Measurements from ENCODE around the gene C17orf114.

Gene C17orf114

GRCh38 chr17:4822835-4823234, 20.7 kb upstream of the C17orf114 start:
- no peak for DNase-seq

- no peak for DNase-seq
These were observed 16.1 kb upstream of the C17orf114 start for GRCh38 chr17:4818276-4818675.

GRCh38 chr17:4816826-4817225, 14.7 kb upstream of the C17orf114 start:
- DNase-seq = no peak

GRCh38 chr17:4815043-4815675, 13.0 kb upstream of the C17orf114 start:
- no peak for DNase-seq

- no peak for DNase-seq
These were observed 10.6 kb upstream of the C17orf114 start for GRCh38 chr17:4812690-4813089.

- DNase-seq = no peak
These were observed 9.3 kb upstream of the C17orf114 start for GRCh38 chr17:4811471-4811870.

- DNase-seq = no peak
These were observed 8.7 kb upstream of the C17orf114 start for GRCh38 chr17:4810696-4811290.

- DNase-seq = no peak
These were observed 6.2 kb upstream of the C17orf114 start for GRCh38 chr17:4808378-4808767.

DNA sequence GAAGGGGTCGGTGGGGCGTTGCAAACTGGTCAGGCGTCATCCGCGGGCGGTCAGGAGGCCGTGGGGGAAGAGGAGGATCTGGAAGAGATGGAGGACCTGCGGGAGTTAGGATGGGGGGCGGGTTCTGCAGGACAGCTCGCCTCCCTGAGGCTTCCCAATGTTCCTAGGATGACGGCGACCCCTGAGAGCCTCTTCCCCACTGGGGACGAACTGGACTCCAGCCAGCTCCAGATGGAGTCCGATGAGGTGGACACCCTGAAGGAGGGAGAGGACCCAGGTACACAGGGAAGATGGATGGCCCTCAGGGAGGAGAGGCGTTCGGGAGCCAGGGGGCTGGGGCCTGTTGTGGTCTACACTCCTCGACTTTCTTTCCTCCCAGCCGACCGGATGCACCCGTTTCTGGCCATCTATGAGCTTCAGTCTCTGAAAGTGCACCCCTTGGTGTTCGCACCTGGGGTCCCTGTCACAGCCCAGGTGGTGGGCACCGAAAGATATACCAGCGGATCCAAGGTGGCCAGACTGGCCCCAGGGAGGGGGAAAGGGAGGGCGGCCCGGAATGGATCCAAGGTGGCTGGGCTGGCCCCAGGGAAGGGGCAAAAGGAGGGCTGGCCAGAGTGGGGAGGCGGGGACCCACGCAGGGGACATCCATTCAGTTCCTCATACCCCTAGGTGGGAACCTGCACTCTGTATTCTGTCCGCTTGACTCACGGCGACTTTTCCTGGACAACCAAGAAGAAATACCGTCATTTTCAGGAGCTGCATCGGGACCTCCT, 5.7 kb upstream of the C17orf114 start:
- no peak for DNase-seq

GRCh38 chr17:4806777-4807604, 4.9 kb upstream of the C17orf114 start, which contains the start of gene PLD2:
Gene PLD2, plus strand, starts transcription at chr17:4807152. Its CDS starts 621 bp downstream, at chr17:4807773.
- DNase-seq = peak; percentile 87 to 88

DNA sequence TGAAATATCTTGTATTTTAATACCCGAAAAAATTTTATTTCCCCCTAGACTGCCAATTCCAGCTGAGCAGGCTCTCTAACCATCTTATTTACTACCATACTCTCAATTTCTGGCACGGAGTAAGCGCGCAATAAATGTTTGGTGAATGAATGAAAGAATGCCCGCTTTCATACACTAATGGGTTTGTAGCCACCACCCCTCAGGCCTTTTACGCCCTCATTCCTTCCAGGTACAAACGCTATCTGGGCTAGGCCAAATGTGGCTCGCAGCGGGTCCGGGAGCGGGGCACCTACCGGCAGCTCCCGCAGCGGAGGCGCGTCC, 4.3 kb upstream of the C17orf114 start:
- no peak for DNase-seq

- DNase-seq = no peak
These were observed 1.5 kb downstream of the C17orf114 start for GRCh38 chr17:4800462-4801196.

- no peak for DNase-seq
These were observed 5.6 kb downstream of the C17orf114 start for GRCh38 chr17:4796552-4796920.

GRCh38 chr17:4795168-4795567, 7.0 kb downstream of the C17orf114 start:
- DNase-seq = no peak

GRCh38 chr17:4790705-4791088, 11.4 kb downstream of the C17orf114 start:
- DNase-seq = no peak

- DNase-seq = peak; percentile 83 to 84
These were observed 12.0 kb downstream of the C17orf114 start for GRCh38 chr17:4789951-4790704.

DNA sequence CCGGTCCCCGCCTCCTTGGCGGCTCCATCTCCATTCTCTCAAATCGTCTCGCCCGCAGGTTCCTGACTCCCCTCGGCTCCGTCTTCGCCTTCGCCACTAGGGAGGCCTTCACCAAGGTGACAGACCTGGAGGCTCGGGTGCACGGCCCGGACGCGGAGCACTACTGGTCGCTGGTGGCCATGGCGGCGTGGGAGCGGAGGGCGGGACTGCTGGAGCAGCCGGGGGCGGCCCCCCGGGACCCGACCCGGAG, 12.5 kb downstream of the C17orf114 start:
- no peak for DNase-seq

GRCh38 chr17:4788807-4789700, 13.1 kb downstream of the C17orf114 start, which contains the start of gene GLTPD2:
Gene GLTPD2, plus strand, starts transcription at chr17:4788964. Its CDS starts 48 bp downstream, at chr17:4789012.
- no peak for DNase-seq

DNA sequence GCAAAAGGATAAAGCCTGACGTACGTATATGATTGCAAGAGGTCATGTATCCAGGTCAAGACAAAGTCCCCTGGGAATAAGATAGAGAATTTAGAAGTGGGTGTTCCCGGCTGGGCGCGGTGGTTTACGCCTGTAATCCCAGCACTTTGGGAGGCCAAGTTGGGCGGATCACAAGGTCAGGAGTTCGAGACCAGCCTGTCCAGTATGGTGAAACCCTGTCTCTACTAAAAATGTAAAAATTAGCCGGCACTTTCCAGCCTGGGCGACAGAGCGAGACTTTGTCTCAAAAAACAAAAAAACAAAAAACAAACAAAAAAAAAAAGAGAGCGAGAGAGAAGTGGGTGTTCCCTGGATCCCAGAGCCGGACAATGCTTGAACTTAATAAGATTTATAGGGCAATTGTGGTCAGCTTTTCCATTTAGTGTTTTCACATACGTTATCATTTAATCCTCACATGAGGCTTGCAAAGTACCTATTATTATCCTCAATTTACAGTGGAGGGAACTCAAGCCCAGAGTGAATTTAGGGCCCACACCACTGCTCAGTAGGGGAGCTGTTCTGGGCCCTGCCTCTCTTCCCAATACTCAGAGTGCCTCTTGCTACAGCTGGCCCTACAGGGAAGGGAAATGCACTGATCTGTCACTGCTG, 13.8 kb downstream of the C17orf114 start:
- DNase-seq = no peak

DNA sequence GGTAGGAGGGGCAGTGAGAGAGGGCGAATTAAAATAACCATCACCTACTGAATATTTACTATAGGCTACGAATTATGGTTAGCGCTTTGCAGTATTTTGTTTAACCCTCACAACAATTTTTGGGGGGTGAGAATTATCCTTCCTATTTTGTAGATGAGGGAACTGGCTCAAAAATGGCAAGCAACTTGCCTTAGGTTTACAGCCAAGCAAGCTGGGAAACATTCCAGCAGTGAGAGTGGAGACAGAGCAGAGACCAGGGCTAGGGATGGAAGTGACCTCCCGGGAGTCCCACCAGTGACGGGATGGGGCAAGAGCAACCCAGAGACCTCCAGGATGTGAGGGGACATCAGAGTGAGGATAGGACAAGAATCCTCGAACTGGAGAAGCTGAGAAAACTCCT, 15.6 kb downstream of the C17orf114 start:
- DNase-seq = no peak

GRCh38 chr17:4786106-4786511, 16.0 kb downstream of the C17orf114 start, which contains the start of gene VMO1:
Gene VMO1, minus strand, starts transcription at chr17:4786364. Its CDS starts 12 bp downstream, at chr17:4786352.
- DNase-seq = no peak

All from CD4-positive, alpha-beta T cell treated with Interleukin-1 beta for 1 hour (primary cell).